Body of pancreas (tissue), 4 donors: ENCODE data around the gene TMEM229A.

Experiments
- POLR2A ChIP-seq, 3 donors: fragments of 450-650 bp; IDR thresholded peaks; one replicate each; pipeline ENCODE4 v1.6.1; 2016; ENCODE audit warnings: antibody characterized with exemption in 3 of 3, mild to moderate bottlenecking in 2 of 3
- TF ChIP-seq, protein P1 (sequence below), 7 experiments: fragments of 450-650 bp in 4 of 7; fragments of 200-600 bp in 3 of 7; sonication (generic) in 3 of 7; IDR thresholded peaks; one replicate each; pipeline ENCODE4 v1.5.1; 2016 to 2019; ENCODE audit warnings: antibody characterized with exemption in 7 of 7

DNA sequence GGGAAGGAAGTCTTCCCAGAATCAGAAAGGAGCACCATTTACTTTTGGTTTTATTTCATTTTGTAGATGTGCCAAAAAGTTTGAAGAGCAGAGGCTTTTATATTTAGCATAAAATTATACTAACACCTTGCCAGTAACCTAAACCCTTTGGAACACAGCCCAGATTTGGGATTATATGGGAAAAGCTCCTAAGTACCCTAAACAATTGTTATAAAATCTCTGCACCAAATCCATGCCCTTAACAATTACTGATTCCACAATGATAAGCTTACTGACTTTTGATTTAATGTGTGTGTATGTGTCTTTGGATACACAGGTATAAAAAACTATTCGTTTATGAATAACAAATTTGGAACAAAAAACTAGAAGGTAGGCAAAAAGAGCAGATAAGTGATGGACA, 39.0 kb upstream of the TMEM229A start:
- TF ChIP-seq, protein P1, sequence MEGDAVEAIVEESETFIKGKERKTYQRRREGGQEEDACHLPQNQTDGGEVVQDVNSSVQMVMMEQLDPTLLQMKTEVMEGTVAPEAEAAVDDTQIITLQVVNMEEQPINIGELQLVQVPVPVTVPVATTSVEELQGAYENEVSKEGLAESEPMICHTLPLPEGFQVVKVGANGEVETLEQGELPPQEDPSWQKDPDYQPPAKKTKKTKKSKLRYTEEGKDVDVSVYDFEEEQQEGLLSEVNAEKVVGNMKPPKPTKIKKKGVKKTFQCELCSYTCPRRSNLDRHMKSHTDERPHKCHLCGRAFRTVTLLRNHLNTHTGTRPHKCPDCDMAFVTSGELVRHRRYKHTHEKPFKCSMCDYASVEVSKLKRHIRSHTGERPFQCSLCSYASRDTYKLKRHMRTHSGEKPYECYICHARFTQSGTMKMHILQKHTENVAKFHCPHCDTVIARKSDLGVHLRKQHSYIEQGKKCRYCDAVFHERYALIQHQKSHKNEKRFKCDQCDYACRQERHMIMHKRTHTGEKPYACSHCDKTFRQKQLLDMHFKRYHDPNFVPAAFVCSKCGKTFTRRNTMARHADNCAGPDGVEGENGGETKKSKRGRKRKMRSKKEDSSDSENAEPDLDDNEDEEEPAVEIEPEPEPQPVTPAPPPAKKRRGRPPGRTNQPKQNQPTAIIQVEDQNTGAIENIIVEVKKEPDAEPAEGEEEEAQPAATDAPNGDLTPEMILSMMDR (IDR thresholded peaks at IDR 0.05) = no peak
- TF ChIP-seq POLR2A (IDR thresholded peaks at IDR 0.05) = no peak
